Stimulated activated CD8-positive, alpha-beta memory T cell treated with anti-CD3 and anti-CD28 coated beads, Interleukin-12 subunit alpha, Interleukin-12 subunit beta, amount 100 ng/mL, for 24 hours (primary cell): ENCODE results near the gene PXDN.
"Not testable (repeated sequence)": the region's sequence is repeated elsewhere in the genome, so short reads cannot be mapped to it uniquely, and the experiment has no call there.

ENCODE experiments used
- DNase-seq: peaks from one replicate; pipeline ENCODE4 v3.0.0-alpha.2; 2020; ENCODE audit errors: extremely low read depth

Gene PXDN

GRCh38 chr2:1774929-1775328, 30.6 kb upstream of the PXDN start:
- no peak for DNase-seq

- DNase-seq = no peak
Measured at GRCh38 chr2:1773883-1774282, 29.6 kb upstream of the PXDN start.

- no peak for DNase-seq
Measured at GRCh38 chr2:1772471-1773267, 28.4 kb upstream of the PXDN start.

- no peak for DNase-seq
Measured at GRCh38 chr2:1771626-1772280, 27.4 kb upstream of the PXDN start.

GRCh38 chr2:1770566-1771380, 26.5 kb upstream of the PXDN start:
- no peak for DNase-seq

GRCh38 chr2:1769703-1770422, 25.5 kb upstream of the PXDN start:
- no peak for DNase-seq

GRCh38 chr2:1767939-1768691, 23.8 kb upstream of the PXDN start:
- DNase-seq = no peak

- no peak for DNase-seq
Measured at GRCh38 chr2:1766851-1767811, 22.8 kb upstream of the PXDN start.

GRCh38 chr2:1766425-1766824, 22.1 kb upstream of the PXDN start:
- DNase-seq = no peak

- DNase-seq = not testable (repeated sequence)
Measured at GRCh38 chr2:1765201-1765600, 20.9 kb upstream of the PXDN start.

- DNase-seq = no peak
Measured at GRCh38 chr2:1759611-1759930, 15.3 kb upstream of the PXDN start.

GRCh38 chr2:1758774-1759610, 14.7 kb upstream of the PXDN start:
- no peak for DNase-seq

GRCh38 chr2:1758171-1758570, 13.9 kb upstream of the PXDN start:
- DNase-seq = no peak

- no peak for DNase-seq
Measured at GRCh38 chr2:1757567-1757966, 13.3 kb upstream of the PXDN start.

GRCh38 chr2:1757146-1757545, 12.8 kb upstream of the PXDN start:
- DNase-seq = not testable (repeated sequence)

GRCh38 chr2:1756456-1756855, 12.1 kb upstream of the PXDN start:
- DNase-seq = no peak

GRCh38 chr2:1755436-1756191, 11.3 kb upstream of the PXDN start:
- DNase-seq = no peak

- DNase-seq = no peak
Measured at GRCh38 chr2:1754461-1755170, 10.3 kb upstream of the PXDN start.
